ENCODE data around the gene DAB2IP.

The DAB2IP gene

DNA sequence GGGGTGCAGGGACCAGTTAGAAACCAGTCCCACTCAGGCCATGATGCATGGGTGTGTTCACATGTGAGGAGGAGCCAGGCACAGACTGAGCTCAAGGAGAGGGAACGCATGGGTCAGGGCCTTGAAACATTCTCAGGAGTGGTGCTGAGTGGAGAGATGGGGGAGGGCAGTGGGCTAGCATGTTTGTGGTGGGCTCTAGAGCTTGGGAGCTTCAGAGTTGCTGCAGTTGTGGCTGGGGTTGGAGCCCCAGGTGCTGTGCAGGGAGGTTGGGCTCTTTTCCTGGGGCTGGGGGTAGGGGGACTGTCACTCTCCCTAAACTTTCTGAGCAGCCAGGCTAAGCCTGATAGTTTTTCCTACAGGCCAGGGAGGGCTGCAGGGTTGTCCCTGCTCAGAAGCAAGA, 95.4 kb downstream of the DAB2IP start:
- DNase-seq, result no peak

DNA sequence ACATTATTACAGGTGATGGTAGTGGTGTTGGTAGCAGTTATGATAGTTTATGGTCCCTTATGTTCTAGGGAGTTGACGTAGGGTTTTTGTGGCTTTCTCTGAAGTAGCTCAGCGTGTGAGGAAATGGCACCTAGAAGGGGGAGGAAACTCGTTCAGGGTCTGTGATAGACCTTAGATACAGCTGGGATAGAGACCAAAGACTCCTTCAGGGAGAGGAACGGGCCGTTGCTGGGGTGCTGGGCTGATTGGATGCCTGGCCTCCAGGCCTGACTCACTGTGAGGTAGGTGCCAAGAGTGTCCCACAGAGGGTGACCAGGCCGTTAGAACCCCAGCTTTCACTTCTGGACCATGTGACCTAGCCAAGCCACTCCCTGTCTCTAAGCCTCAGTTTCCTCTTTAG, 96.6 kb downstream of the DAB2IP start:
- DNase-seq, result no peak

DNA sequence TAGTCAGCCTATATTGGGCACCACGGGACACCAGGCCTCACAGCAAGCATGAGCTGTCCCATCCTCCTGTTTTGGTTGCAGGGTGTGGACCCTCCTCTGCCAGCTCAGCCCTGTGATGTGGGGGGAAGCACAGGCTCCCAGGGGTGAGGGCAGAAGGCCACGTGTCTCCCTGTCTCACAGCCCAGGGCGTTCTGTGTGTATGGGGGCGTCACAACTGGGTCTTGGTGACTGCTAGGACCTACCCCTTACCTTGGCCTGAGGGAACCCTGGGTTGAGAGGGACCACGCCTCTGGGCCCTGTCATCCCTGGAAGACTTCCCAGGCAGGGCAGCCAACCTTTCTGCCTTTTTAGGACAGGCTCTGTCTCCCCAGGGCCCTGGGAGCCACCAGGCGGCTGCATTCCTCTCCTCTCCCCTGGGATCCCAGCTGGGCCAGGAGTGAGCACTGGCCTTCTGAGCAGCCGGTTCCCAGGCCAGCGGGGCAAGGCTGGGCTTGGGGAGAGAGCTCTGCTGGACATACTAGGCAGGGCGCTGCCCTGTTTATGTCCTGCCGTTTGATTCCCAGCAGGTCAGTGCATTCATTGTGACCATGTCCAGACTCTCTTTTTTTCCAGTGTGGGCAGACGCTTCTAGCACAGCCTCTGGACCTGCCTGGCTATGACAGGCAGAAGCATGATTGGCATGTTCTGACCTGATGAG, 97.4 kb downstream of the DAB2IP start:
- DNase-seq, result peak; percentile 89

DNA sequence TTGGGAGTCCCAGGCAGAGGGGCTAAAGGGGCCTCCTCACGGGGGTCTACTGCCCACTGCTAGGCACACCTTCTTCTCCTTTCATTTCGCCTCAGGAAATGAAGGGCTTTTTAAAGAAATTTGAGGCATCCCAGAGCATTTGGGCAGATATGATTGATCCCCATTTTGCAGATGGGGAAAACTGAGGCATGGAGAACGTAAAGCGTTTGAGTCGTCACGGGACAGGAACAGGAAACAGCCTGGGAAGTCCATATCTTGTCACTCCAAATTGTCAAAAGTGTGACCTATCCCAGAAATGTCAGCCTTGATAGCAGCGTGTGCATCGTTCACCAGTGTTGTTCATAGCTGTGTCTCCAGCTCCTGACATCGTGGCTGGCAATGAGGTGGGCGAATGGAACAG, 98.2 kb downstream of the DAB2IP start:
- no peak for DNase-seq

DNA sequence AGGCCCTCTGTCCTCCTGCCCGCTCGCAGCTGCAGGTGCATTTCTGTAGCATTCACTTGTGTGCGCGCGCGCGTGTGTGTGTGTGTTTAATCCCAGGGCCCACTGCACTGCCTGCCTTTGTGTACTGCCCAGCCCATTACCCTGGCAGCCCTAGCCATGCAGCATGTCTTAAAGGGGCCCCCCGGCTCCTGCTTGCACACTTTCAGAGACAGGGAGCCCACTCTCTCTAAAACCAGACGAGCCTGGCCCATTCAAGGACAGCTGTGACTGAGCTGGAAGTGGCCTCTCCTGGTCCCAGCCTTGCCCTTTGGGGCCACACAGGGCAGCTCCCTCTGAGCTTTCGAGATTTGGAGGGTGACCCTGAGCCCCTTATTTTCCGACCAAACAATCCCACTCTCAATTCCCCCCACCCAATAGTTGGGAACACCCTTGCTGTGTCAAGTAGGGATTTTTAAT, 98.9 kb downstream of the DAB2IP start:
- no peak for DNase-seq

DNA sequence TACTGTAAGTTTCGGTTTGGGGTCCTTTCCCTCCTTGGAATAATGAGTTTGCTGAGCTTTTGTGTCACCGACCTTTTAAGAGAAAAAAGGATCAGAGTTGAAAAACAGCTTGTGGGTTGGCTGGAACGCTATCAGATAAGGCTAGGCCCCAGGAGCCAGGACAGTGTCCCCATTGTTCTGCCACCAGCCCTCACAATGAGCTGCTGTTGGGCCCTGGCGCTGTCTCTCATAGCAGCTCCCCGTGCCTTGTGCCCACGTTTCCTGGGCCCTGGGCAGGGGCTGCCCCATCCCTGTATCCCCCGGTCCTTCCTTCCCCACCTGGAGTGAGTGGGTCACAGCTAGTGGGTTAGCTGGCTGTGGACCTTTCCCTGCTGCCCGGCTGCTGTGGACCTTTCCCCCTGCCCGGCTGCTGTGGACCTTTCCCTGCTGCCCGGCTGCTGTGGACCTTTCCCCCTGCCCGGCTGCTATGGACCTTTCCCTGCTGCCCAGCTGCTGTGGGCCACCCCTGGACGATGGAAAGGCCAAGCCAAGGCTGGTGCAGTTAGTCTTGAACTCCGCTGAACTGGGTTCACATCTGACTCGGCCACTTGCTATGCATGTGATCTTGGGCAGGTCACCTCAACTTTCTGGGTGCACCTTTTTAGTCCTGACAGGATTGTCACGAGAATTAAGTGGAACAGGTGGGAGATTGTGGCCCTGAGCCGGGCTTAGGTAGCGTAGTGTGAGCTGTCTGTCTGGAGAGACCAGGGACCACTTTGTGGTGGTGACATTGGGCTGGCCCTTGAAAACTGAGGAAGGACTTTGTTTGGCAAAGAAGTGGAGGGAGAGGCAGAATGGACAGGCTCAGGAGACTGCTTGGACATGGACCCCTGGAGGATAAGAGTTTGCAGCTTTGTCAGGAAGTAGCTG, 99.5 kb downstream of the DAB2IP start:
- DNase-seq, result no peak

DNA sequence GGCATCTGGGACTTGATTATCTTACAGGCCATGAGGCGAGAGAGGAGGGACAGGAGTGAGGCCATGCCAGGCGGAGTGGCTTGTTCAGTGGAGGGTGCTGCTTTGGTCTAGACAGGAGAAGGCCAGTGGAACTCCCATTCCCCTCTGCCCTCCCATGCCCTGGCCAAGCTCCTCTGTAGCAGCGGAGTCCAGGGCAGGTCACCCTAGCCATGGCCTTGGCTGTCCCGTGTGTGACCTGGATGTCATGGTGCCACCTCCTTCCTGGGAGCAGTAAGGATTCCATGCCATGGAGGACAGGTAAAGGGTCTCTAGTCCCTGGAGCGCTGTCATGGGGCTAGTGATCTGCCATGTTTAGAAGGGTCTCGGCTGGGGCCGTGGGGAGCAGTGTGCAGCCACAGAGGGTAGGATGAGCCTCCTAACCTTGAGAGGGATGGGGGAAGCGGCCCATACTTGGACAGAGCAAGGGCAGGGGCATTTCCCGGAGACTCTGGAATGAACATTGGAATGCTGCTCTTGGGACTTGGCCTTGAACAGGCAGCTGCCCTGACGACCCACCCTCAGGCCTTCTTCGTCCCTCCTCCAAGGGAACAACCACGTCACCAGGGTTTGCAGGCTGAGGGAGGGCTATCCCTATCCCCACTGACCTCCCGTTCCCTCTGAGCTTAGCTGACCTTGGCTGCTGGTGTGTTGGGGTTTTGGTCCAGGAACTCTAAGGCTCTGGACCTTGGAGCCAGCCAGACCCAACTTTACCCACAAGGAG, 100.4 kb downstream of the DAB2IP start:
- DNase-seq, result peak; percentile 51

DNA sequence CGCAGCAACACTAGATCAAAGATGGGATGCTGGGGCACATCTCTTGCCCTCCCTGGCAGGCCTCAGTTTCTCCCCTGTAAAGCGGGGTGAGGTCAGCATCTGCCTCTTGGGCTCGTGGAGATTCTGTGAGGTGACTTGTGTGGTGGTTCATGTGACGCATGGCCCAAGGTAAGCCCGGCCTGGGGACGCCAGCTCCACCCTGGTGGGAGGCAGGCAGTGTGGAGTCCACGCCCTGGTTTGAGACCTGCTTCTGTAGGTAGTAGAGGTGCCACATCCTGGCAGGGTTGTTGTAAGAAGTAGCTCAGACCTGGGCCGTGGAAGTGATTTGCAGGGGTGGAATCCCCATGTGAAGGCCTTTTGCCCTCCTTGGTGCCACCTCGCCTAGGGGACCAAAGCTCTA, 101.5 kb downstream of the DAB2IP start:
- DNase-seq, result no peak

DNA sequence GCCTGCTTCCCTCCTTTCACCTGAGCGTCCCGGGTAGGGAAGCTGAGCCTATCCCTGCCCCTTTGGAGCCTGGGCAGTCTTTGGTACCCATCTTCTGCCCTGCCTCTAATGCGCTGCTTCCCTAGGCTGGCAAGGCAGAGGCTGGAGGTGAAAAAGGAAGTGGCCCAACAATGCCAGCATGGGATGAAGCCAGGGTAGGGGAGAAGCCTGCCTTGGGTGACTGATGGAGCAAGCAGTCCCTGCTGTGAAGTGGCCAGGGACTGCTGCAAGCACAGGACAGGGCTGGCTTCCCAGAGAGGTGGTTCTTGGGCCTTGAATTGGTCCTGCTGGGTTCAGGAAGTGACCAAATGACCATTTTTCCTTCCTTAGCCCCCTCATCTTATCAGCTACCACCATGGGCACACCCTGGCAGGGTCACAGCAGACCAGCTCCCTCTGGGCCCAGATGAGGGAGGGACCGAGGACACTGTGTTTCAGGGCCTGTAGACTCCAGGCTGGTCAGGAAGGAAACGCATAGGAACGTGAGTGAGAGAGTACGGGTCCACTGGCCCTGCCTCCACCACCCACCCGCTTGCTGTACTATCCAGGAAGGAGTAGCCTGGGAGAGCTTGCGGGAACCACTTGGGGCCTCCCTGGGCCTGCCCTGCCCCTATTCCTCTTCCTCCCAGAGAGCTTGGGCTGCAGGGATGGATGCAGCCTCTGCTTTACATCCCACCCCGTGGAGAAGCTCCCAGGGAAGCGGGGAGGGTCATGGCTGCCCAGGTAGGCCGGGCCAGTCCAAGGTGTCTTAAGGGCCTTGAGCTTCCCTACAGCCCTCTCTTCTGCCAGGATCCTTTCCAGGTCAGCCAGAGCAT, 102.6 kb downstream of the DAB2IP start:
- no peak for DNase-seq

DNA sequence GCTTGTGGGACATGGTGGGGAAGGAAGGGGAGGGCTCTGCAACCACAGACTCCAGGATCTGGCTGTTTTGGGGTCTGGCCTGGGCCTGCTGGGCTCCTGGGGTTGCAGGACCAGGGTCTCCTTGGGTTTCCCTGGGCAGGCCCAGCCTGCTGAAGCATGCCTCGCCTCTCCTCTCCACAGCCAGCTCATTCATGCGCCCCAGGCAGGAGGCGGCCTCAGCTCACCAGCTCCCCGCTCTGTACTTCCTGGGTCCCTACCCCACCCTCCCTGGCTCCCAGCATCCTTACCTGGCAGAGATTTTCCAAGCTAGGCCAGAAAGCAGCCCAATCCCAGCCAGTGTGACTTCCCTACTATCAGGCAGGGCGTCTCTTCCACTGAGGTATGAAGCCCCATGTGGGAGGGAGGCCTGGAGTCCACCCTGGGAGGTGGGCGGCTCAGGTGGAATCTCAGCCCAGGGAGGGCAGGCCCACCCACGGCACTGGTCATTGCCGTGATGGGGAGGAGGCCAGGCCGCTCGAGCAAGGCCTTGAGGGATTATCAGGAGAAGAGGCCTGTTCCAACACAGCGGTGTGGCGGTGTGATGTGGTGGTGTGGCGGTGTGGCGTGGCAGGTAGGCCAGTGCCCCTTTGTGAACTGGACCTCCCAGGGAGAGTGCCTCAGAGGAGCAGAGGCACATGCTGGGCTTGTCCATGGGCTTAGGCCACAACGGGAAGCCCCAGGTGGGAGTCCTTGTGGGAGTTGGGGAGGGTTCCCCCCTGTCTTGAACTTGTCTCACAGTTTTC, 103.4 kb downstream of the DAB2IP start:
- DNase-seq, result no peak

DNA sequence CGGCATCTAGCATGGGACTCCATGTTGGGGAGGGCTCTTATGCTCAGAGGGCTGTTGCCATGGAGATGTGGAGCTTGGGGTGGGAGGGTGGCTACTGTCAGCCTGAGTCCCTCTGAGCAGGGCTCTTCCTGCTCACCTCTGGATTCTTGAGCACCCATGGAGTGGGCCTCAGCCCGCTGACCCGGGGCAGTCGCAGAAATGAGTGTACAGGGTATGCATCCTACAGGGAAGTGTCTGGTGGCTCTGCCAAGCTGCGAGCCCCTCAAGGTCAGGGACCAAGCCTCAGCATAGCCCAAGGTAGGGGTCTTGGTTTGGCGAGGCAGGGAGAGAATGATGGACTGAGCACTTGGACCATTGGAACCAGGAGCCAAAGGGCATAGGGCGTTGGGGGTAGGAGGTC, 104.1 kb downstream of the DAB2IP start:
- no peak for DNase-seq

DNA sequence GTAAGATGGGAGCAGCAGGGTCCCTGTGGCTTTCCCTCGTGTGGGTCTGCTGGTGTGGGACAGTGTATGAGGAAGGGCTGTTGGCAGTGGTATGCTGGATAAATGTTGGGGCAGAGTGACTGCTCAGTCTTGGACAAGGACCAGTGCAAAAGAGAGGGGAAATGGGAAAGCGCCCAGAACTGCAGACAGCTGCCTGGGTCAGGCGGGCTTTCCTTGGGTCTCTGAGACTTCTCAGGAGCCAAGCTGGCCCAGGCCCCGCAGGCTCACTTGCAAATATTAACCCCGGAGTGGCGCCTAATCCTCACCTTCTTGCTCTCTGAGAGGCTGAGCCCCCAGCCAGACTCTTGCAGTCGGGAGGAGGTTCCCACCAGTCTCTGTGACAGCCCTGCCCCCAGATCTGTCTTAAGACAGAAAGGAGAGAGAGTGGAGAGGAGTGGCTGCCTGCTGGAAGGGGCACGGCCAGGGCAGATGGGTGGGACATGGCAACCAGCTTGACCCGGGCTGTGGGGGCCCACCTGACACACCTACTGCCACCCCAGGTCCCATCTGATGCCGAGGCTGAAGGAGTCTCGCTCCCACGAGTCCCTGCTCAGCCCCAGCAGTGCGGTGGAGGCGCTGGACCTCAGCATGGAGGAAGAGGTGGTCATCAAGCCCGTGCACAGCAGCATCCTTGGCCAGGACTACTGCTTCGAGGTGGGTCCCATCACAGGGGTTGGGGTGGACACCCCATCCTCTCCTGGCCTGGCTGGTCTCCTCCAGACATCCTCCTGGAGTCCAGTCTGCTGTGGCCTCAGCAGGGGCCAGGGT, 105.2 kb downstream of the DAB2IP start:
- DNase-seq, result no peak

DNA sequence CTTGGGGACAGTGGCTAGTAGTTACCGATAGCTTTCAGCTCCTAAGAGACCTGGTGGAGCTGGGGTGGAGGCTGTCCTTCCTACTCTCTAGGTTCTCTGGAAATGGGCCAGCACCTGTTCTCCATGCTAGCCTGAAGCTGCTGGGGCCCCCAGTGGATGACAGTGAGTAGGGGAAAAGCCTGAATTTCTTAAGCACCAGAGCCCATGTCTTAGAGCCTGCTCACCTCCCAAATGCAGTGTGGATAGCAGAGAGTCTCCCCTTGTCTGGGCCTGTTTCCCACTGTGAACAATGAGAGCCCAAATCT, 105.8 kb downstream of the DAB2IP start:
- DNase-seq, result no peak

DNA sequence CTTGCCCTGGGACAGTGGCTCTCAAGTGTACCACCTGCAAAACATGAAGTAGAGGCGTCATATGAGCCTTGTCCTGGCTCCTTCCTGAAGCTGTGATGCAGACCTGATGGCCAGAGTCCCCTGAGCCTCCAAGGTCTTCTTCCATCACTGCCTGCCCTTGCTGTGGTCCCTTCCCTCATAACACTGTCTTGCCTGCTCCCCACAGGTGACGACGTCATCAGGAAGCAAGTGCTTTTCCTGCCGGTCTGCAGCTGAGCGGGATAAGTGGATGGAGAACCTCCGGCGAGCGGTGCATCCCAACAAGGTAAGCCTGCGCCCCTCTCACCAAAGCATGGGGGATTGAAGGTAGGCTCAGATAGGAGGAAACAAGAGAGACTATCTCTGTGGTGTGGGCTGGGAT, 107.3 kb downstream of the DAB2IP start:
- DNase-seq, result no peak

DNA sequence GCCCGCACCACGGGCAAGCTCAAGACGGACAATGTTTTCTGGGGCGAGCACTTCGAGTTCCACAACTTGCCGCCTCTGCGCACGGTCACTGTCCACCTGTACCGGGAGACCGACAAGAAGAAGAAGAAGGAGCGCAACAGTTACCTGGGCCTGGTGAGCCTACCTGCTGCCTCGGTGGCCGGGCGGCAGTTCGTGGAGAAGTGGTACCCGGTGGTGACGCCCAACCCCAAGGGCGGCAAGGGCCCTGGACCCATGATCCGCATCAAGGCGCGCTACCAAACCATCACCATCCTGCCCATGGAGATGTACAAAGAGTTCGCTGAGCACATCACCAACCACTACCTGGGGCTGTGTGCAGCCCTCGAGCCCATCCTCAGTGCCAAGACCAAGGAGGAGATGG, 108.6 kb downstream of the DAB2IP start:
- no peak for DNase-seq

DNA sequence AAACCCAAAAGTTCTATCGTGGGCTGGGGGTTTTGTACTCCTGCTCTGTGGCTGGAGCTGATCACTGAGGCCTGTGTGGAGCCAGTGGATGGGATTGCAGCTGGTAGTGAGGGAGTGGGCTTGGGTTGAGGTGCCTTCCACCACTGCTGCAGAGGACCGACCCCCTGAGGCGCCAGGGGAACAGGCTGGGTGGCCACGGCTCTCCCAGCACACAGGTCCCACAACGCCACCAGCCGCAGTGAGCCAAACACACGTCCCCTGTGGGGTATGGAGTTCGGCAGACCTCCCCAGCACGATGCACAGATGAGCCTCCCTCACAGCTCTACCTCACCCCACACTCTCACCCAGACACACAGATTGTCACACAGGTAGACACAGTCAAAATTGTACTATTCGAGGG, 109.1 kb downstream of the DAB2IP start:
- no peak for DNase-seq

DNA sequence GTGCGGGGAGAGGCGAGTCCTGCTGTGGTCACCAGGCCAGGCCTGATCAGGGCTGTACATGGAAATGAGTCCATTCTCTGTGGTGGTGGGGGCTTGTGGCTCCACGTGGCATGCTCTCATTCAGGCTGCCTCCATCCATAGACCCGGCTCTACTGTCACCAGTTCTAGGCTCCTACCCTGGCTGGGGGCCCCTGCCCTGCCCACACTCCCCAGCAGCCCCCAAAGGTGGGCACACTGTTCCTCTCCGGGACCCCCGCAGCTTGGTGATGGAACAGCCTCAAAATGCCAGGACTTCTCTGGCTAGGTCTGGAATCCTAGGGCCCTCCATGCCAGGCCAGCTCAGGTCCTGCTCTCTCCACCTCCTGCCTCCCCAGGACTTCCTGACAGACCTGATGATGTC, 111.7 kb downstream of the DAB2IP start:
- no peak for DNase-seq

DNA sequence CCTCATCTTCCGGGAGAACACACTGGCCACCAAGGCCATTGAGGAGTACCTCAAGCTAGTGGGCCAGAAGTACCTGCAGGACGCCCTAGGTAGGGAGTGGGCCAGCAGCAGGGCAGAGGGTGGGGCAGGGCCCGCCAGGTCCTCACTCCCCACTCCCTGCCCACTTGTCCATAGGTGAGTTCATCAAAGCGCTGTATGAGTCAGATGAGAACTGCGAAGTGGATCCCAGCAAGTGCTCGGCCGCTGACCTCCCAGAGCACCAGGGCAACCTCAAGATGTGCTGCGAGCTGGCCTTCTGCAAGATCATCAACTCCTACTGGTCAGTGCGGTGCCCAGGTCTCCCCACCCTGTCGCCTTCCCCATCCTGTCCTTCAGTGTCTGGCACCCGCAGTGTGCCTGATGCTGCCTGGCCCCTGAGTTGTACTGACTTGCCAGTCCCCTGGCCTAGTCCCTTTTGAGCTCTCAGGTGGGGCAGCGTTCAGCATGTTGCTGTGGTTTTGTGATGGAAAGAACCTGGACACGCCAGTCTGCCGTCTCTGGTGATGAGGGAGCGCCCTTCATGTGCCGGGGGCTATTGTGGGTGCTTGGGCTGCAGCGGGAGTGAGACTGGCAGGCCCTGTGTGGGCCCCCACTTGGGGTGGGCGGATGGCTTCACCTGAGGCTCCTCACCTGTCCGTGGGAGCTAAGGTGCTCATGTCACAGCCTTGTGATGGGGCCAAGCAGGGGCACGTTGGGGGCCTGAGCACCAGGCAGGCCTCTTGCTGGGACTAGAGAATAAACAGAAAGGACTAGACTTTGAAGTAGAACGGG, 112.3 kb downstream of the DAB2IP start:
- no peak for DNase-seq

DNA sequence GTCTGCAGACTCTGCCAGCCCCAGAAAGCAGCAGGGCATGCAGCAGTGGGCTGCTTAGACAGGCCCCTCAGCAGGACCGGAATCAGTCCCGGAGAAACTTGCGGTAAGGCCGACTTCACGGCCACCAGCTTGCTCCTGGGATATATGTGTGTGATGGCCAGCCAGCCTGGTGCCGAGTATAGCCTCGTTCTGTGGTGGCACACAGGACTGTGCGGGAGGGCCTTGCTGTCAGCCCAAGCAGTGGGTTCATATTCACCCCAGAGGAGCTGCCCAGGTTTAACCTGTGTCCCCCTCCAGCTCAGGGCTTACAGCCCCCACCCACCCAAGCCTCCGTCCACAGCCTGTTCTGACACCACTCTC, 112.9 kb downstream of the DAB2IP start:
- DNase-seq, result no peak

Measured in fibroblast of skin of back (primary cell).